ENCODE data around the gene DGCR2. TPM values are rescaled to one million over a fixed set of nuclear protein-coding genes. Genes with fewer than 3 reads are reported as not detected.
"Not testable (repeated sequence)": the region's sequence is repeated elsewhere in the genome, so short reads cannot be mapped to it uniquely, and the experiment has no call there.

DGCR2 gene
- total and polyA plus RNA-seq, 2 of the 4 experiments (the other 2 are of a cell fraction), result 17.2 to 35.4 TPM

DNA sequence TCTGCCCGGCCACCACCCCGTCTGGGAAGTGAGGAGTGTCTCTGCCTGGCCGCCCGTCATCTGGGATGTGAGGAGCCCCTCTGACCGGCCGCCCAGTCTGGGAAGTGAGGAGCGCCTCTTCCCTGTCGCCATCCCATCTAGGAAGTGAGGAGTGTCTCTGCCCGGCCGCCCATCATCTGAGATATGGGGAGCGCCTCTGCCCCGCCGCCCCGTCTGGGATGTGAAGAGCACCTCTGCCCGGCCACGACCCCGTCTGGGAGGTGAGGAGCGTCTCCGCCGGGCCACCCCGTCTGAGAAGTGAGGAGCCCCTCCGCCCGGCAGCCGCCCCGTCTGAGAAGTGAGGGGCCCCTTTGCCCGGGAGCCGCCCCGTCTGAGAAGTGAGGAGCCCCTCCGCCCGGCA, 38.1 kb downstream of the DGCR2 start:
- in situ Hi-C loops (cut with MboI; ENCODE audit: low sequenced_read_pairs); H2BK20ac ChIP-seq (ENCODE audit: low read depth, low read length); DNase-seq; H3K56ac ChIP-seq (ENCODE audit: extremely low read depth, insufficient read depth, low read length); H4K5ac ChIP-seq (ENCODE audit: low read depth, low read length); H3K18ac ChIP-seq (ENCODE audit: low read depth, low read length); H2AK5ac ChIP-seq (ENCODE audit: low read depth, low read length); BruUV-seq (replicated peaks); H2BK5ac ChIP-seq (ENCODE audit: low read depth, low read length, poor library complexity, severe bottlenecking); H3K4me3 ChIP-seq (ENCODE audit: insufficient read depth, low read depth, low read length); H3K23ac ChIP-seq (ENCODE audit: low read depth, low read length); H3K27me3 ChIP-seq (ENCODE audit: control insufficient read depth, insufficient read depth, low read length); POLR2A ChIA-PET (ENCODE audit: unreplicated experiment); H3K4me2 ChIP-seq (ENCODE audit: low read depth, low read length); H3K4ac ChIP-seq (ENCODE audit: low read depth, low read length); H2AK9ac ChIP-seq (replicated peaks; ENCODE audit: low read depth, low read length, poor library complexity); dilution Hi-C loops (cut with HindIII; ENCODE audit: low sequenced_read_pairs, unreplicated experiment); H2BK120ac ChIP-seq (ENCODE audit: low read depth, low read length); H2AFZ ChIP-seq (replicated peaks; ENCODE audit: low read length, poor library complexity); H2BK15ac ChIP-seq (ENCODE audit: low read depth, low read length); H3K27ac ChIP-seq (ENCODE audit: insufficient read depth, low read length); H3K14ac ChIP-seq (replicated peaks; ENCODE audit: low read depth, low read length); intact Hi-C loops (cut with micrococcal nuclease); H3K4me1 ChIP-seq (ENCODE audit: control insufficient read depth, insufficient read depth, low read length); CTCF ChIA-PET; H4K91ac ChIP-seq (ENCODE audit: insufficient read depth, low read depth, low read length); ATAC-seq (ENCODE audit: low read depth); H3K9ac ChIP-seq (ENCODE audit: low read depth, low read length); H3K9me3 ChIP-seq (ENCODE audit: control insufficient read depth, insufficient read depth, low read length); H4K8ac ChIP-seq (ENCODE audit: low read depth in 2 of 2, low read length in 2 of 2): not testable (repeated sequence)
- Histone ChIP-seq H3K36me3 (ENCODE audit: control insufficient read depth, insufficient read depth, low read length) (peaks cover 17% of the 10 kb centered on the region), H3K79me1 (ENCODE audit: low read depth in 1 of 2, low read length in 2 of 2) (peaks cover 9 to 45% of the 10 kb centered on the region in 2 experiments; a peak in 3 of 4 replicates), H4K20me1 (ENCODE audit: insufficient read depth, low read length) (peaks cover 32% of the 10 kb centered on the region), H3K9me1 (ENCODE audit: insufficient read depth, low read length) (peaks cover 14% of the 10 kb centered on the region)
- WGBS, 2 experiments (ENCODE audit: extremely low coverage in 2 of 2, insufficient read length in 1 of 2), result no CpG with 5 or more reads among the region's 30 CpGs

Measured in IMR-90 (cell line).